ENCODE measurements around the gene CDV3.

CDV3 gene

GRCh38 chr3:133620066-133620784, 46.7 kb downstream of the CDV3 start:
- Histone ChIP-seq H3K9ac (ENCODE audit: low read length) (no peak overlapping the region), H3K4me1 (ENCODE audit: control insufficient read depth, insufficient read depth, low read length) (no peaks in the 10 kb centered on the region), H3K4me3 (ENCODE audit: low read length) (no peak overlapping the region), H3K36me3 (ENCODE audit: control insufficient read depth, insufficient read depth, low read length) (no peaks in the 10 kb centered on the region), H3K9me3 (ENCODE audit: control insufficient read depth, low read length) (no peaks in the 10 kb centered on the region), H3K27me3 (ENCODE audit: control insufficient read depth, insufficient read depth, low read length) (no peaks in the 10 kb centered on the region)

- H3K27me3 ChIP-seq (ENCODE audit: control insufficient read depth, insufficient read depth, low read length): no peaks in the 10 kb centered on the region
- no peaks in the 10 kb centered on the region for H3K4me1 ChIP-seq (ENCODE audit: control insufficient read depth, insufficient read depth, low read length)
- H3K4me3 ChIP-seq (ENCODE audit: low read length): no peak overlapping the region
- H3K9ac ChIP-seq (ENCODE audit: low read length): no peak overlapping the region
- H3K36me3 ChIP-seq (ENCODE audit: control insufficient read depth, insufficient read depth, low read length): no peaks in the 10 kb centered on the region
- no peaks in the 10 kb centered on the region for H3K9me3 ChIP-seq (ENCODE audit: control insufficient read depth, low read length)
Measured at GRCh38 chr3:133627789-133628188, 54.3 kb downstream of the CDV3 start.

GRCh38 chr3:133629146-133629545, 55.7 kb downstream of the CDV3 start:
- Histone ChIP-seq H3K9me3 (ENCODE audit: control insufficient read depth, low read length) (no peaks in the 10 kb centered on the region), H3K4me1 (ENCODE audit: control insufficient read depth, insufficient read depth, low read length) (no peaks in the 10 kb centered on the region), H3K9ac (ENCODE audit: low read length) (no peak overlapping the region), H3K4me3 (ENCODE audit: low read length) (no peak overlapping the region), H3K36me3 (ENCODE audit: control insufficient read depth, insufficient read depth, low read length) (no peaks in the 10 kb centered on the region), H3K27me3 (ENCODE audit: control insufficient read depth, insufficient read depth, low read length) (no peaks in the 10 kb centered on the region)

GRCh38 chr3:133633439-133633838, 60.0 kb downstream of the CDV3 start:
- H3K27me3 ChIP-seq (ENCODE audit: control insufficient read depth, insufficient read depth, low read length): no peaks in the 10 kb centered on the region
- H3K9ac ChIP-seq (ENCODE audit: low read length): no peak overlapping the region
- H3K36me3 ChIP-seq (ENCODE audit: control insufficient read depth, insufficient read depth, low read length): peaks cover 4% of the 10 kb centered on the region
- no peak overlapping the region for H3K4me3 ChIP-seq (ENCODE audit: low read length)
- H3K4me1 ChIP-seq (ENCODE audit: control insufficient read depth, insufficient read depth, low read length): no peaks in the 10 kb centered on the region
- H3K9me3 ChIP-seq (ENCODE audit: control insufficient read depth, low read length): no peaks in the 10 kb centered on the region
